ENCODE measurements around the gene DNAJB9. TPM values are rescaled to one million over a fixed set of nuclear protein-coding genes. Genes with fewer than 3 reads are reported as not detected.

The DNAJB9 gene
- total RNA-seq, 1 experiment from 2014 or later = 22.0 TPM

GRCh38 chr7:108604307-108605077 lies 34.8 kb downstream of the DNAJB9 start:
- POLR2A ChIA-PET = no interaction called here
- no peaks in the 10 kb centered on the region for H3K4me1 Mint-ChIP-seq (ENCODE audit: low read depth, unreplicated experiment)
- no peaks in the 10 kb centered on the region for H3K27me3 Mint-ChIP-seq (ENCODE audit: insufficient read depth, unreplicated experiment)
- BruUV-seq (replicated peaks) = no TSS peak
- no peaks in the 10 kb centered on the region for H3K36me3 Mint-ChIP-seq (ENCODE audit: insufficient read depth, unreplicated experiment)
- Histone ChIP-seq H3K27me3 (replicated peaks; ENCODE audit: control insufficient read depth, insufficient read depth, low read length) (no peaks in the 10 kb centered on the region), H3K9me3 (no peaks in the 10 kb centered on the region), H3K36me3 (ENCODE audit: control insufficient read depth, insufficient read depth, low read length) (no peaks in the 10 kb centered on the region), H3K4me3 (ENCODE audit: low read depth, low read length) (no peak overlapping the region), H3K4me1 (no peaks in the 10 kb centered on the region)
- no peak overlapping the region for H3K27ac Mint-ChIP-seq (ENCODE audit: unreplicated experiment)
- H3K4me3 Mint-ChIP-seq (ENCODE audit: unreplicated experiment) = no peak overlapping the region
- no peak for TF ChIP-seq CTCF (IDR thresholded peaks at IDR 0.05; ENCODE audit: insufficient read depth in 1 of 2, low read depth in 1 of 2, low read length in 1 of 2, severe bottlenecking in 1 of 2, unreplicated experiment in 1 of 2)
- CTCF ChIA-PET = interaction anchor here (1.5 kb wide), 1 partner anchor 12 kb away, joined by 3 read pairs; no protein-coding TSS in a partner anchor
- no peak for DNase-seq
- intact Hi-C loops (cut with micrococcal nuclease; ENCODE audit: unreplicated experiment) = no loop called here
- no peaks in the 10 kb centered on the region for H3K9me3 Mint-ChIP-seq (ENCODE audit: unreplicated experiment)

- Mint-ChIP-seq H3K4me1 (ENCODE audit: low read depth, unreplicated experiment) (no peaks in the 10 kb centered on the region), H3K36me3 (ENCODE audit: insufficient read depth, unreplicated experiment) (no peaks in the 10 kb centered on the region), H3K4me3 (ENCODE audit: unreplicated experiment) (no peak overlapping the region), H3K9me3 (ENCODE audit: unreplicated experiment) (no peaks in the 10 kb centered on the region), H3K27me3 (ENCODE audit: insufficient read depth, unreplicated experiment) (no peaks in the 10 kb centered on the region), H3K27ac (ENCODE audit: unreplicated experiment) (no peak overlapping the region)
- CTCF ChIA-PET = interaction anchor here (1.5 kb wide), 1 partner anchor 13 kb away, joined by 3 read pairs; no protein-coding TSS in a partner anchor
- Histone ChIP-seq H3K9me3 (no peaks in the 10 kb centered on the region), H3K36me3 (ENCODE audit: control insufficient read depth, insufficient read depth, low read length) (no peaks in the 10 kb centered on the region), H3K4me1 (no peaks in the 10 kb centered on the region), H3K27me3 (replicated peaks; ENCODE audit: control insufficient read depth, insufficient read depth, low read length) (no peaks in the 10 kb centered on the region), H3K4me3 (ENCODE audit: low read depth, low read length) (no peak overlapping the region)
- no peak for TF ChIP-seq CTCF (IDR thresholded peaks at IDR 0.05; ENCODE audit: insufficient read depth in 1 of 2, low read depth in 1 of 2, low read length in 1 of 2, severe bottlenecking in 1 of 2, unreplicated experiment in 1 of 2)
- intact Hi-C loops (cut with micrococcal nuclease; ENCODE audit: unreplicated experiment) = no loop called here
- POLR2A ChIA-PET = no interaction called here
- BruUV-seq (replicated peaks) = no TSS peak
- no peak for DNase-seq
These were observed 36.0 kb downstream of the DNAJB9 start for GRCh38 chr7:108605559-108606201.

- BruUV-seq (replicated peaks) = no TSS peak
- Mint-ChIP-seq H3K27me3 (ENCODE audit: insufficient read depth, unreplicated experiment) (no peaks in the 10 kb centered on the region), H3K27ac (ENCODE audit: unreplicated experiment) (no peak overlapping the region), H3K4me3 (ENCODE audit: unreplicated experiment) (no peak overlapping the region), H3K4me1 (ENCODE audit: low read depth, unreplicated experiment) (peaks cover 12% of the 10 kb centered on the region), H3K9me3 (ENCODE audit: unreplicated experiment) (no peaks in the 10 kb centered on the region), H3K36me3 (ENCODE audit: insufficient read depth, unreplicated experiment) (no peaks in the 10 kb centered on the region)
- Histone ChIP-seq H3K27me3 (replicated peaks; ENCODE audit: control insufficient read depth, insufficient read depth, low read length) (no peaks in the 10 kb centered on the region), H3K36me3 (ENCODE audit: control insufficient read depth, insufficient read depth, low read length) (no peaks in the 10 kb centered on the region), H3K9me3 (no peaks in the 10 kb centered on the region), H3K4me1 (peaks cover 11% of the 10 kb centered on the region; the same call in 1 of the 2 replicates), H3K4me3 (ENCODE audit: low read depth, low read length) (no peak overlapping the region)
- TF ChIP-seq CTCF (IDR thresholded peaks at IDR 0.05; ENCODE audit: insufficient read depth in 1 of 2, low read depth in 1 of 2, low read length in 1 of 2, severe bottlenecking in 1 of 2, unreplicated experiment in 1 of 2) = no peak
- DNase-seq = no peak
- ChIA-PET POLR2A (no interaction called here), CTCF (no interaction called here)
- intact Hi-C loops (cut with micrococcal nuclease; ENCODE audit: unreplicated experiment) = loop anchor here (5.0 kb wide), 1 partner anchor 198 kb away; no protein-coding TSS in a partner anchor
These were observed 40.0 kb downstream of the DNAJB9 start for GRCh38 chr7:108609643-108610042.
